HepG2 (cell line): ENCODE data around the gene HAPLN2. TPM values are rescaled to one million over a fixed set of nuclear protein-coding genes. Genes with fewer than 3 reads are reported as not detected.
A peak's percentile ranks its signal among the peaks of the same experiment; 100 is the strongest.

Experiments
- ADNP ChIP-seq: sonication (generic); formaldehyde crosslinking; IDR thresholded peaks from 2 replicates; pipeline ENCODE4 v1.4.0; 2020; ENCODE audit warnings: missing genetic modification reagents
- ATF3 ChIP-seq: sonication (generic); formaldehyde crosslinking; IDR thresholded peaks from 2 replicates; pipeline ENCODE4 v1.4.0; 2020; ENCODE audit warnings: missing genetic modification reagents
- ELK4 ChIP-seq: sonication (generic); formaldehyde crosslinking; IDR thresholded peaks from 2 replicates; pipeline ENCODE4 v1.9.0; 2021; ENCODE audit warnings: missing genetic modification reagents, borderline replicate concordance
- FOXA1 ChIP-seq, 2 experiments: fragments of 450-650 bp in 1 of 2; sonication (generic) in 1 of 2; formaldehyde crosslinking in 1 of 2; IDR thresholded peaks; 2 replicates each; pipeline versions ENCODE4 v1.4.0 to v1.6.1; 2016 to 2020; ENCODE audit warnings: missing genetic modification reagents in 1 of 2
- FOXA3 ChIP-seq: IDR thresholded peaks from 2 replicates; pipeline ENCODE4 v1.6.1; 2016; ENCODE audit warnings: missing genetic modification reagents, missing compliant biosample characterization
- FOXM1 ChIP-seq: sonication (generic); formaldehyde crosslinking; IDR thresholded peaks from 2 replicates; pipeline ENCODE4 v1.5.0; 2020; ENCODE audit warnings: missing genetic modification reagents
- IKZF1 ChIP-seq: fragments of 450-650 bp; IDR thresholded peaks from 2 replicates; pipeline ENCODE4 v1.7.1; 2016
- JUN ChIP-seq: sonication (generic); formaldehyde crosslinking; IDR thresholded peaks from 2 replicates; pipeline ENCODE4 v1.4.0; 2020; ENCODE audit warnings: mild to moderate bottlenecking, missing genetic modification reagents
- KLF13 ChIP-seq: sonication (generic); formaldehyde crosslinking; IDR thresholded peaks from 2 replicates; pipeline ENCODE4 v1.4.0; 2020; ENCODE audit warnings: mild to moderate bottlenecking, missing genetic modification reagents
- MTF1 ChIP-seq: sonication (generic); formaldehyde crosslinking; IDR thresholded peaks from 2 replicates; pipeline ENCODE4 v1.5.0; 2020; ENCODE audit warnings: missing genetic modification reagents
- MXI1 ChIP-seq: IDR thresholded peaks from 3 replicates; pipeline ENCODE4 v1.6.1; 2012; ENCODE audit warnings: low read depth, low read length, inconsistent platforms, borderline replicate concordance
- NAIF1 ChIP-seq: sonication (generic); formaldehyde crosslinking; IDR thresholded peaks from 2 replicates; pipeline ENCODE4 v1.5.0; 2020; ENCODE audit warnings: mild to moderate bottlenecking, missing genetic modification reagents, borderline replicate concordance
- NFAT5 ChIP-seq: sonication (generic); formaldehyde crosslinking; IDR thresholded peaks from 2 replicates; pipeline ENCODE4 v1.4.0; 2020; ENCODE audit warnings: missing genetic modification reagents
- REXO4 ChIP-seq: sonication (generic); formaldehyde crosslinking; IDR thresholded peaks from 2 replicates; pipeline ENCODE4 v1.8.0; 2022; ENCODE audit warnings: missing genetic modification reagents, mild to moderate bottlenecking, borderline replicate concordance
- RNF2 ChIP-seq: fragments of 450-650 bp; conservative IDR thresholded peaks from 2 replicates; pipeline ENCODE4 v1.6.1; 2016; ENCODE audit warnings: low read depth
- TMF1 ChIP-seq: sonication (generic); formaldehyde crosslinking; IDR thresholded peaks from 2 replicates; pipeline ENCODE4 v1.8.1; 2022; ENCODE audit warnings: low read depth, missing genetic modification reagents
- XBP1 ChIP-seq: sonication (generic); formaldehyde crosslinking; IDR thresholded peaks from 2 replicates; pipeline ENCODE4 v1.5.0; 2020; ENCODE audit warnings: missing genetic modification reagents
- ZBTB33 ChIP-seq: sonication (generic); formaldehyde crosslinking; IDR thresholded peaks from 2 replicates; pipeline ENCODE4 v1.4.0; 2020; ENCODE audit warnings: missing genetic modification reagents
- ZNF205 ChIP-seq: IDR thresholded peaks from 2 replicates; pipeline ENCODE4 v1.6.1; 2018; ENCODE audit warnings: missing biosample characterization, missing genetic modification reagents
- ZNF501 ChIP-seq: sonication (generic); formaldehyde crosslinking; IDR thresholded peaks from 2 replicates; pipeline ENCODE4 v1.5.1; 2020; ENCODE audit warnings: mild to moderate bottlenecking, moderate library complexity, missing genetic modification reagents
- ZNF564 ChIP-seq: sonication (generic); formaldehyde crosslinking; IDR thresholded peaks from 2 replicates; pipeline ENCODE4 v1.8.1; 2023; ENCODE audit warnings: mild to moderate bottlenecking, missing genetic modification reagents
- ZNF598 ChIP-seq: sonication (generic); formaldehyde crosslinking; IDR thresholded peaks from 2 replicates; pipeline ENCODE4 v1.5.1; 2020; ENCODE audit warnings: mild to moderate bottlenecking, missing genetic modification reagents, borderline replicate concordance
- ZNF75D ChIP-seq: sonication (generic); formaldehyde crosslinking; IDR thresholded peaks from 2 replicates; pipeline ENCODE4 v1.8.1; 2023; ENCODE audit warnings: missing genetic modification reagents, mild to moderate bottlenecking, borderline replicate concordance
- polyA plus RNA-seq, 8 experiments: library from polyadenylated mRNA; depleted of rRNA in 3 of 8; stranded (reverse) in 7 of 8; unstranded in 1 of 8; fragments of >200 nt; fragmentation: Illumina TruSeq in 4 of 8; extraction: Trizol in 4 of 8; gene quantifications; 2 replicates each; pipeline versions ENCODE4 v1.2.1 to v1.2.3, GENCODE V29; 2011 to 2016; ENCODE audit warnings: low read depth in 4 of 8, missing spikeins in 1 of 8, mixed read lengths in 1 of 8; ENCODE audit not compliant: insufficient read depth in 1 of 8
- total RNA-seq, 5 experiments: library from RNA; depleted of rRNA; stranded (reverse); fragments of >200 nt; fragmentation: Illumina TruSeq; extraction: Trizol; gene quantifications; 2 replicates each; pipeline ENCODE4 v1.2.3, GENCODE V29; 2016; ENCODE audit warnings: low read depth in 1 of 5

HAPLN2 gene
- total and polyA plus RNA-seq, 2 of the 13 experiments (the other 11 are each of a cell fraction or from before 2014, with no cell fraction given), result not detected

GRCh38 chr1:156591432-156592157, 27.6 kb upstream of the HAPLN2 start, which contains the start of gene NAXE (continued):
- TF ChIP-seq ZNF598 (0 out of 2 replicates have a peak, but pooled peaks have one; percentile 59), ELK4 (no peak), ADNP (CRISPR knock-in tag) (no peak), KLF13 (no peak), MTF1 (CRISPR knock-in tag) (no peak), ZNF205 (CRISPR knock-in tag) (no peak), FOXA1 (IDR thresholded peaks at IDR 0.05) (no peak), FOXA1 (CRISPR knock-in tag; IDR thresholded peaks at IDR 0.05) (no peak), NFAT5 (CRISPR knock-in tag) (no peak), FOXA3 (CRISPR knock-in tag) (no peak), IKZF1 (no peak), ZBTB33 (CRISPR knock-in tag) (0 out of 2 replicates have a peak, but pooled peaks have one; percentile 4), JUN (CRISPR knock-in tag) (no peak), XBP1 (CRISPR knock-in tag) (no peak), ATF3 (CRISPR knock-in tag) (no peak), REXO4 (CRISPR knock-in tag) (no peak), ZNF564 (no peak), ZNF75D (CRISPR knock-in tag) (no peak), RNF2 (no peak), MXI1 (peak; percentile 59; the same call in 1 of the 3 replicates), ZNF501 (CRISPR knock-in tag) (no peak; the same call in 1 of the 2 replicates), NAIF1 (CRISPR knock-in tag) (peak; percentile 53; the same call in 1 of the 2 replicates), TMF1 (CRISPR knock-in tag) (no peak), FOXM1 (CRISPR knock-in tag) (no peak)
